HepG2 (cell line): ENCODE data around the gene CASR. TPM values are rescaled to one million over a fixed set of nuclear protein-coding genes. Genes with fewer than 3 reads are reported as not detected.
A peak's percentile ranks its signal among the peaks of the same experiment; 100 is the strongest.

Experiments used
- ATAC-seq: fragments of 200-7000 bp; cut with Tn5 transposase; 3 replicates; pipeline ENCODE4 v1.9.1; 2020; ENCODE audit warnings: mild to moderate bottlenecking, moderate library complexity
- BruUV-seq: library from RNA; stranded (reverse); fragments of 400-500 nt; replicated peaks from 2 replicates; lab custom pipeline; 2021; lab: Mats Ljungman, UMichigan
- CTCF ChIA-PET: fragments of 300-600 bp; formaldehyde crosslinking; extraction: SDS; loops from one replicate; lab custom pipeline; 2021; ENCODE audit warnings: low total read pairs, inconsistent platforms, low intra/inter-chr PET ratio; lab: Yijun Ruan, JAX
- POLR2A ChIA-PET: fragments of 350-600 bp; sonication (Branson Sonifier 250); formaldehyde crosslinking; loops from one replicate; lab custom pipeline; 2020; ENCODE audit warnings: antibody characterized with exemption, inconsistent platforms; lab: Yijun Ruan, JAX
- DNase-seq: peaks from one replicate; pipeline ENCODE4 v3.0.0-alpha.2; 2015; ENCODE audit warnings: low spot score
- FAIRE-seq: peaks from 3 replicates; lab custom pipeline; 2011; peaks lifted over from hg19 to GRCh38; lab: Jason Lieb, UNC
- H2AFZ ChIP-seq: one replicate; pipeline ENCODE4 v1.6.1; 2011; ENCODE audit warnings: low read length, inconsistent platforms
- H3K27ac ChIP-seq: fragments of 300-600 bp; 3 replicates; pipeline ENCODE4 v1.8.0; 2011; ENCODE audit warnings: mixed run types, mild to moderate bottlenecking, mixed read lengths, low read length, inconsistent platforms; ENCODE audit not compliant: insufficient read depth; ENCODE audit errors: extremely low read length
- H3K27me3 ChIP-seq, 2 experiments: fragments of 200-600 bp in 1 of 2; 2 replicates in 1 of 2; 3 replicates in 1 of 2; pipeline versions ENCODE4 v1.6.0 to v1.8.0; 2011; ENCODE audit warnings: low read length in 2 of 2, mild to moderate bottlenecking in 2 of 2, moderate library complexity in 2 of 2, inconsistent platforms in 1 of 2; ENCODE audit not compliant: insufficient read depth in 2 of 2, control insufficient read depth in 1 of 2
- H3K36me3 ChIP-seq, 2 experiments: fragments of 200-600 bp in 1 of 2; replicated peaks in 1 of 2; 2 replicates in 1 of 2; 3 replicates in 1 of 2; pipeline versions ENCODE4 v1.5.1 to v1.8.0; 2011; ENCODE audit warnings: low read length in 2 of 2, inconsistent platforms in 1 of 2; ENCODE audit not compliant: insufficient read depth in 2 of 2, control insufficient read depth in 1 of 2
- H3K4me1 ChIP-seq: 2 replicates; pipeline ENCODE4 v1.5.1; 2012; ENCODE audit warnings: low read length, inconsistent platforms; ENCODE audit not compliant: insufficient read depth
- H3K4me2 ChIP-seq: 2 replicates; pipeline ENCODE4 v1.6.0; 2011; ENCODE audit warnings: low read depth, low read length, inconsistent platforms
- H3K4me3 ChIP-seq, 3 experiments: fragments of 200-600 bp in 1 of 3; sonication (generic), shearing (Covaris generic) in 1 of 3; replicated peaks in 1 of 3; 2 replicates each; pipeline ENCODE4 v1.5.1; 2011 to 2016; ENCODE audit warnings: low read length in 3 of 3, inconsistent platforms in 2 of 3, low read depth in 2 of 3, mild to moderate bottlenecking in 2 of 3, control low read depth in 1 of 3, mixed read lengths in 1 of 3; ENCODE audit not compliant: insufficient read depth in 1 of 3
- H3K79me2 ChIP-seq: one replicate; pipeline ENCODE4 v1.6.1; 2011; ENCODE audit warnings: low read length, inconsistent platforms; ENCODE audit not compliant: insufficient read depth
- H3K9ac ChIP-seq: 2 replicates; pipeline ENCODE4 v1.6.0; 2011; ENCODE audit warnings: mild to moderate bottlenecking, low read depth, low read length, inconsistent platforms; ENCODE audit not compliant: insufficient read depth
- H3K9me3 ChIP-seq: 2 replicates; pipeline ENCODE4 v1.5.1; 2012; ENCODE audit warnings: mild to moderate bottlenecking, low read length
- H4K20me1 ChIP-seq: 2 replicates; pipeline ENCODE4 v1.6.0; 2011; ENCODE audit warnings: inconsistent platforms, mild to moderate bottlenecking, low read length, moderate library complexity; ENCODE audit not compliant: insufficient read depth
- CC2D1A ChIP-seq: sonication (generic); formaldehyde crosslinking; IDR thresholded peaks from 2 replicates; pipeline ENCODE4 v1.8.1; 2023; ENCODE audit warnings: mild to moderate bottlenecking, missing genetic modification reagents
- CENPT ChIP-seq: sonication (generic); formaldehyde crosslinking; IDR thresholded peaks from 2 replicates; pipeline ENCODE4 v1.8.0; 2022; ENCODE audit warnings: low read depth, mild to moderate bottlenecking, moderate library complexity, missing genetic modification reagents
- CTCF ChIP-seq: sonication (generic); formaldehyde crosslinking; IDR thresholded peaks from 2 replicates; pipeline ENCODE4 v1.5.0; 2020; ENCODE audit warnings: mild to moderate bottlenecking, missing genetic modification reagents, moderate library complexity
- FOSL2 ChIP-seq: sonication (generic); formaldehyde crosslinking; IDR thresholded peaks from 2 replicates; pipeline ENCODE4 v1.4.0; 2020; ENCODE audit warnings: missing genetic modification reagents
- GATA4 ChIP-seq: sonication (generic); IDR thresholded peaks from 2 replicates; pipeline ENCODE4 v1.6.1; 2016; ENCODE audit warnings: antibody characterized with exemption, low read depth, borderline replicate concordance
- GZF1 ChIP-seq: sonication (generic); formaldehyde crosslinking; IDR thresholded peaks from 2 replicates; pipeline ENCODE4 v1.5.1; 2020; ENCODE audit warnings: mild to moderate bottlenecking, missing genetic modification reagents
- PRMT3 ChIP-seq: sonication (generic); formaldehyde crosslinking; IDR thresholded peaks from 2 replicates; pipeline ENCODE4 v1.8.1; 2022; ENCODE audit warnings: low read depth, mild to moderate bottlenecking, moderate library complexity, missing genetic modification reagents, borderline replicate concordance
- RERE ChIP-seq: IDR thresholded peaks from 2 replicates; pipeline ENCODE4 v1.6.1; 2016; ENCODE audit warnings: low read depth, missing genetic modification reagents, missing compliant biosample characterization
- ZBTB1 ChIP-seq: sonication (generic); formaldehyde crosslinking; IDR thresholded peaks from 2 replicates; pipeline ENCODE4 v1.4.0; 2020; ENCODE audit warnings: missing genetic modification reagents, borderline replicate concordance
- ZNF562 ChIP-seq: sonication (generic); formaldehyde crosslinking; IDR thresholded peaks from 2 replicates; pipeline ENCODE4 v1.8.0; 2022; ENCODE audit warnings: missing genetic modification reagents, borderline replicate concordance
- WGBS: methylation state at CpG from one replicate; pipeline ENCODE4 v1.1.6; 2017; ENCODE audit warnings: low lambda C conversion rate; 5-methylcytosine and 5-hydroxymethylcytosine counted together
- in situ Hi-C: cut with HindIII; loops from 2 replicates; pipeline ENCODE4 v1.10.0; 2017; ENCODE audit warnings: low pct_unique_long_range_greater_than_20kb; ENCODE audit not compliant: extremely low pct_ligation_motif_present
- intact Hi-C: fragments of 100-400 bp; cut with micrococcal nuclease; formaldehyde crosslinking; loops from one replicate; pipeline ENCODE4 v1.10.0; 2022; ENCODE audit not compliant: unreplicated experiment
- polyA plus RNA-seq, 8 experiments: library from polyadenylated mRNA; depleted of rRNA in 3 of 8; stranded (reverse) in 7 of 8; unstranded in 1 of 8; fragments of >200 nt; fragmentation: Illumina TruSeq in 4 of 8; extraction: Trizol in 4 of 8; gene quantifications; 2 replicates each; pipeline versions ENCODE4 v1.2.1 to v1.2.3, GENCODE V29; 2011 to 2016; ENCODE audit warnings: low read depth in 4 of 8, missing spikeins in 1 of 8, mixed read lengths in 1 of 8; ENCODE audit not compliant: insufficient read depth in 1 of 8
- total RNA-seq, 5 experiments: library from RNA; depleted of rRNA; stranded (reverse); fragments of >200 nt; fragmentation: Illumina TruSeq; extraction: Trizol; gene quantifications; 2 replicates each; pipeline ENCODE4 v1.2.3, GENCODE V29; 2016; ENCODE audit warnings: low read depth in 1 of 5

CASR gene
- total and polyA plus RNA-seq, 2 of the 13 experiments (the other 11 are each of a cell fraction or from before 2014, with no cell fraction given), result not detected

- Histone ChIP-seq H3K9me3 (no peaks in the 10 kb centered on the region), H3K4me2 (no peak overlapping the region), H4K20me1 (no peaks in the 10 kb centered on the region), H3K36me3 (no peaks in the 10 kb centered on the region), H3K4me3 (no peak overlapping the region), H3K79me2 (no peaks in the 10 kb centered on the region), H3K9ac (no peak overlapping the region), H3K27me3 (peaks cover 0 to 14% of the 10 kb centered on the region in 2 experiments; a peak in 3 of 5 replicates), H3K4me1 (no peaks in the 10 kb centered on the region), H2AFZ (no peak overlapping the region), H3K27ac (no peak overlapping the region)
- TF ChIP-seq CTCF (CRISPR knock-in tag) (peak; percentile 12; the same call in 1 of the 2 replicates), ZNF562 (CRISPR knock-in tag) (no peak)
- ATAC-seq, result no peak
- ChIA-PET POLR2A (no interaction called here), CTCF (no interaction called here)
- intact Hi-C loops, result no loop called here
- WGBS, result 26% methylated on average over 3 of the region's 3 CpGs
- no peak for DNase-seq
- in situ Hi-C loops, result no loop called here
- no TSS peak for BruUV-seq
- no peak for FAIRE-seq
These were observed 82.5 kb downstream of the CASR start for GRCh38 chr3:122265957-122266356.

- BruUV-seq, result no TSS peak
- H3K27ac ChIP-seq, result no peak overlapping the region
- H3K9ac ChIP-seq, result no peak overlapping the region
- WGBS, result 0% methylated on average over 1 of the region's 1 CpG
- H4K20me1 ChIP-seq, result no peaks in the 10 kb centered on the region
- no peak for ATAC-seq
- H2AFZ ChIP-seq, result no peak overlapping the region
- intact Hi-C loops, result no loop called here
- POLR2A ChIA-PET, result no interaction called here
- no peak for FAIRE-seq
- DNase-seq, result no peak
- no peaks in the 10 kb centered on the region; a peak in 1 of 5 replicates for H3K27me3 ChIP-seq
- CTCF ChIA-PET, result no interaction called here
- H3K36me3 ChIP-seq, result no peaks in the 10 kb centered on the region
- no peaks in the 10 kb centered on the region for H3K79me2 ChIP-seq
- no peaks in the 10 kb centered on the region for H3K4me1 ChIP-seq
- H3K9me3 ChIP-seq, result no peaks in the 10 kb centered on the region
- no peak overlapping the region for H3K4me3 ChIP-seq
- H3K4me2 ChIP-seq, result no peak overlapping the region
- in situ Hi-C loops, result no loop called here
- no peak for TF ChIP-seq CC2D1A (CRISPR knock-in tag)
- TF ChIP-seq ZBTB1, result no peak
- no peak for TF ChIP-seq PRMT3 (CRISPR knock-in tag)
- no peak for TF ChIP-seq GATA4
- no peak for TF ChIP-seq RERE
- TF ChIP-seq GZF1, result no peak
- TF ChIP-seq CENPT (CRISPR knock-in tag), result no peak
- TF ChIP-seq FOSL2 (CRISPR knock-in tag), result no peak
These were observed 85.0 kb downstream of the CASR start for GRCh38 chr3:122268257-122269024.
